ENCODE results near the gene RTEL1.

- no peak for TF ChIP-seq CTCF (IDR thresholded peaks at IDR 0.05; ENCODE audit: poor library complexity)
- TF ChIP-seq EZH2 (IDR thresholded peaks at IDR 0.05; ENCODE audit: borderline replicate concordance), result no peak
Measured at GRCh38 chr20:63742381-63743024, 84.4 kb downstream of the RTEL1 start.
